Measurements from ENCODE around the gene TVP23A. TPM values are rescaled to one million over a fixed set of nuclear protein-coding genes. Genes with fewer than 3 reads are reported as not detected.
A peak's percentile ranks its signal among the peaks of the same experiment; 100 is the strongest.

Gene TVP23A
- total and polyA plus RNA-seq, 10 of the 15 experiments (the other 5 are each of a cell fraction or from before 2014, with no cell fraction given) = 1.1 to 6.4 (median 2.2) TPM

GRCh38 chr16:10851512-10851911 is 32.9 kb upstream of the TVP23A start:
- BruUV-seq (replicated peaks) = no TSS peak
- Histone ChIP-seq H3K9ac (ENCODE audit: control insufficient read depth, insufficient read depth, low read length) (no peak overlapping the region), H3K4me3 (no peak overlapping the region), H4K20me1 (ENCODE audit: control insufficient read depth, insufficient read depth) (no peaks in the 10 kb centered on the region), H3K4me2 (ENCODE audit: control insufficient read depth, insufficient read depth) (no peak overlapping the region), H3K4me1 (ENCODE audit: control insufficient read depth, insufficient read depth, low read length) (peaks cover 14% of the 10 kb centered on the region; the same call in 1 of the 2 replicates), H3K79me2 (ENCODE audit: control insufficient read depth, insufficient read depth, low read length) (no peaks in the 10 kb centered on the region), H3K36me3 (ENCODE audit: control insufficient read depth in 2 of 2, insufficient read depth in 2 of 2, low read length in 1 of 2) (no peaks in the 10 kb centered on the region), H3K9me3 (replicated peaks; ENCODE audit: control insufficient read depth, insufficient read depth, low read length) (no peaks in the 10 kb centered on the region), H3K27me3 (replicated peaks in 1 of 2; ENCODE audit: control insufficient read depth in 2 of 2, insufficient read depth in 2 of 2, low read length in 1 of 2) (no peaks in the 10 kb centered on the region), H3K27ac (ENCODE audit: control insufficient read depth, insufficient read depth) (no peak overlapping the region), H2AFZ (ENCODE audit: control insufficient read depth, low read depth, low read length) (no peak overlapping the region)
- in situ Hi-C loops (cut with MboI) (no loop called here), intact Hi-C loops (cut with micrococcal nuclease; ENCODE audit: unreplicated experiment) (no loop called here)
- DNase-seq (ENCODE audit: low read depth, low spot score) = no peak
- ChIA-PET RAD21 (ENCODE audit: unreplicated experiment) (interaction anchor here (0.6 to 1.2 kb wide), 3 partner anchors 15 to 112 kb away, joined by 3 to 4 read pairs (median 3); no protein-coding TSS in a partner anchor), POLR2A (no interaction called here), SMC1A (ENCODE audit: uncharacterized antibody, unreplicated experiment) (interaction anchor here (0.9 to 2.8 kb wide), 9 partner anchors 10 to 42 kb away, joined by 3 to 12 read pairs (median 4); no protein-coding TSS in a partner anchor), CTCF (interaction anchor here (0.7 to 2.7 kb wide), 3 partner anchors 12 to 61 kb away, joined by 3 to 11 read pairs (median 4); no protein-coding TSS in a partner anchor)
- TF ChIP-seq POLR2AphosphoS5 (IDR thresholded peaks at IDR 0.05; ENCODE audit: low read length) (no peak), ZNF24 (IDR thresholded peaks at IDR 0.05) (peak; percentile 55; the same call in 1 of the 2 replicates), BMI1 (IDR thresholded peaks at IDR 0.05; ENCODE audit: borderline replicate concordance) (peak; percentile 64; the same call in 1 of the 2 replicates)
- 95% methylated on average over 3 of the region's 3 CpGs for WGBS (ENCODE audit: insufficient coverage, insufficient replicate concordance, low lambda C conversion rate, missing lambda C conversion rate)
- FAIRE-seq = no peak
- ATAC-seq = no peak

- no peaks in the 10 kb centered on the region for H3K36me3 ChIP-seq (ENCODE audit: control insufficient read depth in 2 of 2, insufficient read depth in 2 of 2, low read length in 1 of 2)
- no peak overlapping the region for H3K4me2 ChIP-seq (ENCODE audit: control insufficient read depth, insufficient read depth)
- intact Hi-C loops (cut with micrococcal nuclease; ENCODE audit: unreplicated experiment) = no loop called here
- in situ Hi-C loops (cut with MboI) = no loop called here
- H3K4me3 ChIP-seq = no peak overlapping the region
- no peak overlapping the region for H3K27ac ChIP-seq (ENCODE audit: control insufficient read depth, insufficient read depth)
- H4K20me1 ChIP-seq (ENCODE audit: control insufficient read depth, insufficient read depth) = no peaks in the 10 kb centered on the region
- no peaks in the 10 kb centered on the region for H3K9me3 ChIP-seq (replicated peaks; ENCODE audit: control insufficient read depth, insufficient read depth, low read length)
- ATAC-seq (no peak), DNase-seq (ENCODE audit: low read depth, low spot score) (no peak), FAIRE-seq (no peak)
- H3K4me1 ChIP-seq (ENCODE audit: control insufficient read depth, insufficient read depth, low read length) = peaks cover 14% of the 10 kb centered on the region; the same call in 1 of the 2 replicates
- no TSS peak for BruUV-seq (replicated peaks)
- 33% methylated on average over 4 of the region's 4 CpGs for WGBS (ENCODE audit: insufficient coverage, insufficient replicate concordance, low lambda C conversion rate, missing lambda C conversion rate)
- POLR2A ChIA-PET = no interaction called here
- SMC1A ChIA-PET (ENCODE audit: uncharacterized antibody, unreplicated experiment) = interaction anchor here (0.6 to 1.5 kb wide), 6 partner anchors 10 to 1724 kb away, joined by 4 to 6 read pairs (median 4); no protein-coding TSS in a partner anchor
- no peak overlapping the region for H3K9ac ChIP-seq (ENCODE audit: control insufficient read depth, insufficient read depth, low read length)
- no peaks in the 10 kb centered on the region for H3K79me2 ChIP-seq (ENCODE audit: control insufficient read depth, insufficient read depth, low read length)
- no peak overlapping the region for H2AFZ ChIP-seq (ENCODE audit: control insufficient read depth, low read depth, low read length)
- RAD21 ChIA-PET (ENCODE audit: unreplicated experiment) = interaction anchor here (1.3 kb wide), 1 partner anchor 19 kb away, joined by 3 read pairs; no protein-coding TSS in a partner anchor
- H3K27me3 ChIP-seq (replicated peaks in 1 of 2; ENCODE audit: control insufficient read depth in 2 of 2, insufficient read depth in 2 of 2, low read length in 1 of 2) = no peaks in the 10 kb centered on the region
- CTCF ChIA-PET = interaction anchor here (1.6 kb wide), 1 partner anchor 97 kb away, joined by 3 read pairs; no protein-coding TSS in a partner anchor
- TF ChIP-seq NR2C1 (IDR thresholded peaks at IDR 0.05) = no peak
- no peak for TF ChIP-seq IRF4 (IDR thresholded peaks at IDR 0.05; ENCODE audit: low read depth, low read length)
- no peak for TF ChIP-seq NKRF (conservative IDR thresholded peaks at IDR 0.05)
- TF ChIP-seq SIN3A (IDR thresholded peaks at IDR 0.05; ENCODE audit: low read depth, low read length) = no peak
- no peak for TF ChIP-seq TARDBP (IDR thresholded peaks at IDR 0.05; ENCODE audit: borderline replicate concordance)
- no peak for TF ChIP-seq BCL11A (IDR thresholded peaks at IDR 0.05; ENCODE audit: low read depth, low read length)
- no peak for TF ChIP-seq ZBTB11 (CRISPR knock-in tag; IDR thresholded peaks at IDR 0.05)
- no peak for TF ChIP-seq JUNB (IDR thresholded peaks at IDR 0.05)
- no peak for TF ChIP-seq FOXM1 (IDR thresholded peaks at IDR 0.05; ENCODE audit: low read depth, low read length)
- no peak for TF ChIP-seq SMAD5 (IDR thresholded peaks at IDR 0.05; ENCODE audit: low read depth)
- no peak for TF ChIP-seq LARP7 (IDR thresholded peaks at IDR 0.05)
- no peak for TF ChIP-seq ZNF24 (IDR thresholded peaks at IDR 0.05)
- no peak for TF ChIP-seq DPF2 (IDR thresholded peaks at IDR 0.05)
Observed at GRCh38 chr16:10850478-10850850, 31.9 kb upstream of the TVP23A start.
